Measurements from ENCODE around the gene CFAP410. TPM values are rescaled to one million over a fixed set of nuclear protein-coding genes. Genes with fewer than 3 reads are reported as not detected.

Gene CFAP410
- total RNA-seq, 1 donor from 2014 or later, result 9.6 TPM

- DNase-seq (ENCODE audit: low read depth, low spot score), result no peak
Measured at GRCh38 chr21:44331650-44332307, 7.4 kb downstream of the CFAP410 start.

GRCh38 chr21:44331209-44331608 lies 8.0 kb downstream of the CFAP410 start:
- no peak for DNase-seq (ENCODE audit: low read depth, low spot score)

- DNase-seq (ENCODE audit: low read depth, low spot score), result no peak
Measured at GRCh38 chr21:44330698-44331097, 8.5 kb downstream of the CFAP410 start.

- DNase-seq (ENCODE audit: low read depth, low spot score), result no peak
Measured at GRCh38 chr21:44329971-44330681, 9.1 kb downstream of the CFAP410 start.

- DNase-seq (ENCODE audit: low read depth, low spot score), result no peak
Measured at GRCh38 chr21:44329086-44329889, 9.9 kb downstream of the CFAP410 start.

GRCh38 chr21:44328242-44328895 lies 10.8 kb downstream of the CFAP410 start:
- no peak for DNase-seq (ENCODE audit: low read depth, low spot score)

- no peak for DNase-seq (ENCODE audit: low read depth, low spot score)
Measured at GRCh38 chr21:44327603-44327974, 11.6 kb downstream of the CFAP410 start.

GRCh38 chr21:44326716-44327602 lies 12.2 kb downstream of the CFAP410 start:
- DNase-seq (ENCODE audit: low read depth, low spot score), result no peak

GRCh38 chr21:44326272-44326647 lies 12.9 kb downstream of the CFAP410 start:
- DNase-seq (ENCODE audit: low read depth, low spot score), result no peak

GRCh38 chr21:44325386-44326271 lies 13.6 kb downstream of the CFAP410 start:
- no peak for DNase-seq (ENCODE audit: low read depth, low spot score)

- DNase-seq (ENCODE audit: low read depth, low spot score), result no peak
Measured at GRCh38 chr21:44324854-44325107, 14.4 kb downstream of the CFAP410 start.

- no peak for DNase-seq (ENCODE audit: low read depth, low spot score)
Measured at GRCh38 chr21:44324106-44324853, 14.9 kb downstream of the CFAP410 start.

- no peak for DNase-seq (ENCODE audit: low read depth, low spot score)
Measured at GRCh38 chr21:44323591-44323990, 15.6 kb downstream of the CFAP410 start.

GRCh38 chr21:44322621-44323325 lies 16.4 kb downstream of the CFAP410 start:
- DNase-seq (ENCODE audit: low read depth, low spot score), result no peak

GRCh38 chr21:44321846-44322450 lies 17.2 kb downstream of the CFAP410 start:
- no peak for DNase-seq (ENCODE audit: low read depth, low spot score)

- no peak for DNase-seq (ENCODE audit: low read depth, low spot score)
Measured at GRCh38 chr21:44320847-44321246, 18.3 kb downstream of the CFAP410 start.

GRCh38 chr21:44319407-44320065 lies 19.7 kb downstream of the CFAP410 start:
- DNase-seq (ENCODE audit: low read depth, low spot score), result no peak

Measured in pulmonary artery endothelial cell (primary cell).